HepG2 (cell line): ENCODE results near the gene TAF1C. TPM values are rescaled to one million over a fixed set of nuclear protein-coding genes. Genes with fewer than 3 reads are reported as not detected.

Source experiments
- DNMT3B ChIP-seq: conservative IDR thresholded peaks from 2 replicates; pipeline ENCODE4 v1.6.1; 2016; ENCODE audit warnings: missing biosample characterization, control low read depth
- GABPA ChIP-seq, 2 experiments: IDR thresholded peaks; 2 replicates each; pipeline ENCODE4 v1.6.1; 2011 to 2016; ENCODE audit warnings: low read depth in 2 of 2, low read length in 1 of 2, missing biosample characterization in 1 of 2, missing genetic modification characterization in 1 of 2
- PHF20 ChIP-seq: sonication (generic); formaldehyde crosslinking; IDR thresholded peaks from 2 replicates; pipeline ENCODE4 v1.5.0; 2020; ENCODE audit warnings: mild to moderate bottlenecking, missing genetic modification reagents
- REXO4 ChIP-seq: sonication (generic); formaldehyde crosslinking; IDR thresholded peaks from 2 replicates; pipeline ENCODE4 v1.8.0; 2022; ENCODE audit warnings: missing genetic modification reagents, mild to moderate bottlenecking, borderline replicate concordance
- TMF1 ChIP-seq: sonication (generic); formaldehyde crosslinking; IDR thresholded peaks from 2 replicates; pipeline ENCODE4 v1.8.1; 2022; ENCODE audit warnings: low read depth, missing genetic modification reagents
- ZFP36 ChIP-seq: fragments of 150-350 bp; IDR thresholded peaks from 2 replicates; pipeline ENCODE4 v1.6.1; 2018; ENCODE audit warnings: borderline replicate concordance, low read length, low read depth; ENCODE audit not compliant: partially characterized antibody
- ZNF496 ChIP-seq: sonication (generic); formaldehyde crosslinking; IDR thresholded peaks from 2 replicates; pipeline ENCODE4 v1.8.1; 2023; ENCODE audit warnings: mild to moderate bottlenecking, moderate library complexity, missing genetic modification reagents; ENCODE audit not compliant: insufficient replicate concordance
- ZNF577 ChIP-seq: sonication (generic); formaldehyde crosslinking; IDR thresholded peaks from 2 replicates; pipeline ENCODE4 v1.4.0; 2020; ENCODE audit warnings: mild to moderate bottlenecking, low read depth, missing genetic modification reagents, borderline replicate concordance
- polyA plus RNA-seq, 8 experiments: library from polyadenylated mRNA; depleted of rRNA in 3 of 8; stranded (reverse) in 7 of 8; unstranded in 1 of 8; fragments of >200 nt; fragmentation: Illumina TruSeq in 4 of 8; extraction: Trizol in 4 of 8; gene quantifications; 2 replicates each; pipeline versions ENCODE4 v1.2.1 to v1.2.3, GENCODE V29; 2011 to 2016; ENCODE audit warnings: low read depth in 4 of 8, missing spikeins in 1 of 8, mixed read lengths in 1 of 8; ENCODE audit not compliant: insufficient read depth in 1 of 8
- total RNA-seq, 5 experiments: library from RNA; depleted of rRNA; stranded (reverse); fragments of >200 nt; fragmentation: Illumina TruSeq; extraction: Trizol; gene quantifications; 2 replicates each; pipeline ENCODE4 v1.2.3, GENCODE V29; 2016; ENCODE audit warnings: low read depth in 1 of 5
- TF ChIP-seq, protein P1 (sequence below): sonication (generic); formaldehyde crosslinking; IDR thresholded peaks from 2 replicates; pipeline ENCODE4 v1.4.0; 2020; ENCODE audit warnings: missing genetic modification reagents

The TAF1C gene
- total and polyA plus RNA-seq, 2 of the 13 experiments (the other 11 are each of a cell fraction or from before 2014, with no cell fraction given): 15.6 to 20.8 TPM

DNA sequence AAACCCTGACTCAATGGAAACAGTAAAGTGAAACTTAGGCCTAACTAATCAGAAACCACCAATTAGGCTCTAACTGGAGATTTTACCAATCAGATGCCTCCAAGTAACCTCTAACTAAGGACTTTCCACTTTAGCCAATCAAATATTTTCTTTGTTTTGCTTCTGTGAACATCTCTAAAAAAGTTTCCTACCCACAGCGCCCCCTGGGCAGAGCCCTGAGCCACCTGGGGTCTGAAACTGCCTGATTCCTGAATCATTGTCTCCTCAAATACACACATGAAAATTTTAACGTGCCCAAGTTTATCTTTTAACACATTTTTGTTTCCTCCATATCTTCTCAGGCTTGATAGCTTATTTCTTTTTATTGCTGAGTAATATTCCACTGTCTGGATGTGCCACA lies 23.1 kb upstream of the TAF1C start (continued):
- no peak for TF ChIP-seq DNMT3B
- no peak for TF ChIP-seq PHF20
- no peak for TF ChIP-seq ZFP36
- no peak for TF ChIP-seq ZNF577 (CRISPR knock-in tag)
- TF ChIP-seq REXO4 (CRISPR knock-in tag): no peak
- TF ChIP-seq ZNF496 (CRISPR knock-in tag): no peak
- no peak for TF ChIP-seq GABPA (IDR thresholded peaks at IDR 0.05; ENCODE audit: low read depth, low read length)
- TF ChIP-seq GABPA (CRISPR knock-in tag; IDR thresholded peaks at IDR 0.05; ENCODE audit: low read depth): no peak
- TF ChIP-seq, protein P1, sequence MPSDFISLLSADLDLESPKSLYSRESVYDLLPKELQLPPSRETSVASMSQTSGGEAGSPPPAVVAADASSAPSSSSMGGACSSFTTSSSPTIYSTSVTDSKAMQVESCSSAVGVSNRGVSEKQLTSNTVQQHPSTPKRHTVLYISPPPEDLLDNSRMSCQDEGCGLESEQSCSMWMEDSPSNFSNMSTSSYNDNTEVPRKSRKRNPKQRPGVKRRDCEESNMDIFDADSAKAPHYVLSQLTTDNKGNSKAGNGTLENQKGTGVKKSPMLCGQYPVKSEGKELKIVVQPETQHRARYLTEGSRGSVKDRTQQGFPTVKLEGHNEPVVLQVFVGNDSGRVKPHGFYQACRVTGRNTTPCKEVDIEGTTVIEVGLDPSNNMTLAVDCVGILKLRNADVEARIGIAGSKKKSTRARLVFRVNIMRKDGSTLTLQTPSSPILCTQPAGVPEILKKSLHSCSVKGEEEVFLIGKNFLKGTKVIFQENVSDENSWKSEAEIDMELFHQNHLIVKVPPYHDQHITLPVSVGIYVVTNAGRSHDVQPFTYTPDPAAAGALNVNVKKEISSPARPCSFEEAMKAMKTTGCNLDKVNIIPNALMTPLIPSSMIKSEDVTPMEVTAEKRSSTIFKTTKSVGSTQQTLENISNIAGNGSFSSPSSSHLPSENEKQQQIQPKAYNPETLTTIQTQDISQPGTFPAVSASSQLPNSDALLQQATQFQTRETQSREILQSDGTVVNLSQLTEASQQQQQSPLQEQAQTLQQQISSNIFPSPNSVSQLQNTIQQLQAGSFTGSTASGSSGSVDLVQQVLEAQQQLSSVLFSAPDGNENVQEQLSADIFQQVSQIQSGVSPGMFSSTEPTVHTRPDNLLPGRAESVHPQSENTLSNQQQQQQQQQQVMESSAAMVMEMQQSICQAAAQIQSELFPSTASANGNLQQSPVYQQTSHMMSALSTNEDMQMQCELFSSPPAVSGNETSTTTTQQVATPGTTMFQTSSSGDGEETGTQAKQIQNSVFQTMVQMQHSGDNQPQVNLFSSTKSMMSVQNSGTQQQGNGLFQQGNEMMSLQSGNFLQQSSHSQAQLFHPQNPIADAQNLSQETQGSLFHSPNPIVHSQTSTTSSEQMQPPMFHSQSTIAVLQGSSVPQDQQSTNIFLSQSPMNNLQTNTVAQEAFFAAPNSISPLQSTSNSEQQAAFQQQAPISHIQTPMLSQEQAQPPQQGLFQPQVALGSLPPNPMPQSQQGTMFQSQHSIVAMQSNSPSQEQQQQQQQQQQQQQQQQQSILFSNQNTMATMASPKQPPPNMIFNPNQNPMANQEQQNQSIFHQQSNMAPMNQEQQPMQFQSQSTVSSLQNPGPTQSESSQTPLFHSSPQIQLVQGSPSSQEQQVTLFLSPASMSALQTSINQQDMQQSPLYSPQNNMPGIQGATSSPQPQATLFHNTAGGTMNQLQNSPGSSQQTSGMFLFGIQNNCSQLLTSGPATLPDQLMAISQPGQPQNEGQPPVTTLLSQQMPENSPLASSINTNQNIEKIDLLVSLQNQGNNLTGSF: no peak
- no peak for TF ChIP-seq TMF1 (CRISPR knock-in tag)
